BLaER1 (cell line): ENCODE measurements around the gene IL25.
"Not testable (repeated sequence)": the region's sequence is repeated elsewhere in the genome, so short reads cannot be mapped to it uniquely, and the experiment has no call there.

Experiments used
- H3K27ac ChIP-seq: shearing (Covaris generic); formaldehyde crosslinking; 2 replicates; pipeline ENCODE4 v1.8.1; 2022
- H3K27me3 ChIP-seq: shearing (Covaris generic); formaldehyde crosslinking; 2 replicates; pipeline ENCODE4 v1.8.1; 2022
- H3K36me3 ChIP-seq: shearing (Covaris generic); formaldehyde crosslinking; 2 replicates; pipeline ENCODE4 v1.8.1; 2022
- H3K4me1 ChIP-seq: shearing (Covaris generic); formaldehyde crosslinking; 2 replicates; pipeline ENCODE4 v1.8.1; 2022
- H3K4me2 ChIP-seq: shearing (Covaris generic); formaldehyde crosslinking; 2 replicates; pipeline ENCODE4 v1.8.1; 2022
- H3K4me3 ChIP-seq: shearing (Covaris generic); formaldehyde crosslinking; 2 replicates; pipeline ENCODE4 v1.8.1; 2022
- H3K9ac ChIP-seq: shearing (Covaris generic); formaldehyde crosslinking; 2 replicates; pipeline ENCODE4 v1.8.1; 2022
- H3K9me3 ChIP-seq: shearing (Covaris generic); formaldehyde crosslinking; 2 replicates; pipeline ENCODE4 v1.8.1; 2022
- H4K20me1 ChIP-seq: shearing (Covaris generic); formaldehyde crosslinking; 2 replicates; pipeline ENCODE4 v1.8.1; 2022
- Cebpa-rat ChIP-seq: shearing (Covaris generic); IDR thresholded peaks from 2 replicates; pipeline ENCODE4 v1.8.1; 2022

IL25 gene

DNA sequence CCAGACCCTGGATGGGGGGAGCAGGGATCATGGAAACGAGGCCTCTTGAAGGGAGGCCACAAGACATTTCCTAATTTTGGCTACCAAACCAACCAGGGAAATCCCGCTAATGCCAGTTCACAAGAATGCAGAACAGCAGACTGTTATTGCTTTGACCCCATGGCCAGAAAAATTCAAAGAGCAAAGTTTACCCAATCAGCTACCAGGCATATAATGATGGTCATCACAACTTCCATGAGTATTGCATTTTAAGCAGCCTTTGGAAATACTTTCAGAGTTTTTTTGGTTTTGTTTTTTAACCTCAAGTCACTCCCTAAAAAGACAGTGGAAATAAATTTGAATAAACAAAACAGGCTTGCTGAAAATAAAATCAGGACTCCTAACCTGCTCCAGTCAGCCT lies at the start of gene IL25:
IL25 (plus strand) TSS at position 301 of the 400 bp plus-strand sequence.
- Histone ChIP-seq H3K27ac (no peak within 1 kb of the TSS), H3K9me3 (no peaks in the 10 kb centered on the region), H4K20me1 (no peaks in the 10 kb centered on the region), H3K36me3 (no peaks in the 10 kb centered on the region), H3K4me2 (no peak within 1 kb of the TSS), H3K4me3 (no peak within 1 kb of the TSS), H3K4me1 (peaks cover 22% of the 10 kb centered on the region), H3K27me3 (no peaks in the 10 kb centered on the region), H3K9ac (no peak within 1 kb of the TSS)
- TF ChIP-seq Cebpa-rat = no peak

DNA sequence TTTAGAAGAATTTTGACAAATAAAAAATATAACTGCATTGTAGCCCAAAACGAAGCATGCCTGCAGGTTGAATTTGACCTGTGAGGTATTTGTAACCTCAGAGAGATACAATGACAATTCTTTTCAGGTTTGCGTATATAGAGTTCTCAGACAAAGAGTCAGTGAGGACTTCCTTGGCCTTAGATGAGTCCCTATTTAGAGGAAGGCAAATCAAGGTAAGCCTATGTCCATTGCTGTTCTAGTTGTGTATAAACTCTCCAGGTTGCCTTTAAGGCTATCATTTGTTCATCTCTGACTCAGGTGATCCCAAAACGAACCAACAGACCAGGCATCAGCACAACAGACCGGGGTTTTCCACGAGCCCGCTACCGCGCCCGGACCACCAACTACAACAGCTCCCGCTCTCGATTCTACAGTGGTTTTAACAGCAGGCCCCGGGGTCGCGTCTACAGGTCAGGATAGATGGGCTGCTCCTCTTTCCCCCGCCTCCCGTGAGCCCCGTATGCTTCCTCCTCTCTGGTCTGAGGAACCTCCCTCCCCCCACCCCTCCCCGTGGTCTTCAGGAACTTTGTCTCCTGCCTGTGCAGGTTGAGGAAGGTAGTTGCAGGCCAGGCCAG lies 48.7 kb upstream of the IL25 start:
- no peak for TF ChIP-seq Cebpa-rat
- Histone ChIP-seq H3K27ac (no peak overlapping the region), H3K36me3 (peaks cover 40% of the 10 kb centered on the region), H3K4me3 (no peak overlapping the region), H3K9ac (peak overlapping the region; percentile 47; the same call in 1 of the 2 replicates), H3K4me1 (peaks cover 36% of the 10 kb centered on the region), H3K9me3 (no peaks in the 10 kb centered on the region), H3K27me3 (no peaks in the 10 kb centered on the region), H3K4me2 (peak overlapping the region; percentile 91), H4K20me1 (peaks cover 48% of the 10 kb centered on the region)

DNA sequence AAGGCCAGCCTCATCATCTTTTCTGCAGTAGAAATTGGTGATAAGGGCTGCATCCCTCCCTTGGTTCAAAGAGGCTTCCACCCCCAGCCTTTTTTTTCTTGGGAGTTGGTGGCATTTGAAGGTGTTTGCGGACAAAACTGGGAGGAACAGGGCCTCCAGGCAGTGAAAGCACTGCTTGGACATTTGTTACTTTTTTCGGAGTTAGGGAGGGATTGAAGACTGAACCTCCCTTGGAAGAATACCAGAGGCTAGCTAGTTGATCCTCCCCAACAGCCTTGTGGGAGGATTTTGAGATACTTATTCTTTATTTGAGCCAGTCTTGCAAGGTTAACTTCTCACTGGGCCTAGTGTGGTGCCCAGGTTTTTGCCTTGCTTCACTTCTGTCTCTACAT lies 48.2 kb upstream of the IL25 start:
- peaks cover 48% of the 10 kb centered on the region for H4K20me1 ChIP-seq
- peaks cover 40% of the 10 kb centered on the region for H3K36me3 ChIP-seq
- TF ChIP-seq Cebpa-rat = no peak
- peak overlapping the region; percentile 91 for H3K4me2 ChIP-seq
- H3K4me3 ChIP-seq = no peak overlapping the region
- no peaks in the 10 kb centered on the region for H3K27me3 ChIP-seq
- H3K27ac ChIP-seq = no peak overlapping the region
- no peaks in the 10 kb centered on the region for H3K9me3 ChIP-seq
- peaks cover 36% of the 10 kb centered on the region for H3K4me1 ChIP-seq
- peak overlapping the region; percentile 47 for H3K9ac ChIP-seq

DNA sequence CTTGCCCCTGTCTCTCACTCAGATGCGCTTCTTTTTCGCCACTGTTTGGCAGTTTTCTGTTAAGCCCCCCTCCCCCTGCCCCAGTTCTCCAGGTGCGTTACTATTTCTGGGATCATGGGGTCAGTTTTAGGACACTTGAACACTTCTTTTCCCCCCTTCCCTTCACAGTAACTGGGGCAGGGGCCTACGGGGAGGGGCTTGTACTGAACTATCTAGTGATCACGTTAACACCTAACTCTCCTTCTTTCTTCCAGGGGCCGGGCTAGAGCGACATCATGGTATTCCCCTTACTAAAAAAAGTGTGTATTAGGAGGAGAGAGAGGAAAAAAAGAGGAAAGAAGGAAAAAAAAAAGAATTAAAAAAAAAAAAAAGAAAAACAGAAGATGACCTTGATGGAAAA lies 47.6 kb upstream of the IL25 start:
- H3K4me3 ChIP-seq = no peak overlapping the region
- no peaks in the 10 kb centered on the region for H3K9me3 ChIP-seq
- peaks cover 40% of the 10 kb centered on the region for H3K36me3 ChIP-seq
- peak overlapping the region; percentile 91 for H3K4me2 ChIP-seq
- no peak overlapping the region for H3K27ac ChIP-seq
- H4K20me1 ChIP-seq = peaks cover 48% of the 10 kb centered on the region
- H3K4me1 ChIP-seq = peaks cover 34% of the 10 kb centered on the region
- H3K9ac ChIP-seq = peak overlapping the region; percentile 47; the same call in 1 of the 2 replicates
- H3K27me3 ChIP-seq = no peaks in the 10 kb centered on the region
- no peak for TF ChIP-seq Cebpa-rat

DNA sequence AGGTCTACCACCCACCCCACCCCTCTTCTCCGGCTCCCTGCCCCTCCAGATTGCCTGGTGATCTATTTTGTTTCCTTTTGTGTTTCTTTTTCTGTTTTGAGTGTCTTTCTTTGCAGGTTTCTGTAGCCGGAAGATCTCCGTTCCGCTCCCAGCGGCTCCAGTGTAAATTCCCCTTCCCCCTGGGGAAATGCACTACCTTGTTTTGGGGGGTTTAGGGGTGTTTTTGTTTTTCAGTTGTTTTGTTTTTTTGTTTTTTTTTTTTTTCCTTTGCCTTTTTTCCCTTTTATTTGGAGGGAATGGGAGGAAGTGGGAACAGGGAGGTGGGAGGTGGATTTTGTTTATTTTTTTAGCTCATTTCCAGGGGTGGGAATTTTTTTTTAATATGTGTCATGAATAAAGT lies 46.9 kb upstream of the IL25 start:
- H3K9me3 ChIP-seq, H3K4me2 ChIP-seq, H3K9ac ChIP-seq, H3K27me3 ChIP-seq, H3K4me3 ChIP-seq, H3K27ac ChIP-seq: not testable (repeated sequence)
- Histone ChIP-seq H3K36me3 (peaks cover 40% of the 10 kb centered on the region), H3K4me1 (peaks cover 26% of the 10 kb centered on the region), H4K20me1 (peaks cover 48% of the 10 kb centered on the region)

DNA sequence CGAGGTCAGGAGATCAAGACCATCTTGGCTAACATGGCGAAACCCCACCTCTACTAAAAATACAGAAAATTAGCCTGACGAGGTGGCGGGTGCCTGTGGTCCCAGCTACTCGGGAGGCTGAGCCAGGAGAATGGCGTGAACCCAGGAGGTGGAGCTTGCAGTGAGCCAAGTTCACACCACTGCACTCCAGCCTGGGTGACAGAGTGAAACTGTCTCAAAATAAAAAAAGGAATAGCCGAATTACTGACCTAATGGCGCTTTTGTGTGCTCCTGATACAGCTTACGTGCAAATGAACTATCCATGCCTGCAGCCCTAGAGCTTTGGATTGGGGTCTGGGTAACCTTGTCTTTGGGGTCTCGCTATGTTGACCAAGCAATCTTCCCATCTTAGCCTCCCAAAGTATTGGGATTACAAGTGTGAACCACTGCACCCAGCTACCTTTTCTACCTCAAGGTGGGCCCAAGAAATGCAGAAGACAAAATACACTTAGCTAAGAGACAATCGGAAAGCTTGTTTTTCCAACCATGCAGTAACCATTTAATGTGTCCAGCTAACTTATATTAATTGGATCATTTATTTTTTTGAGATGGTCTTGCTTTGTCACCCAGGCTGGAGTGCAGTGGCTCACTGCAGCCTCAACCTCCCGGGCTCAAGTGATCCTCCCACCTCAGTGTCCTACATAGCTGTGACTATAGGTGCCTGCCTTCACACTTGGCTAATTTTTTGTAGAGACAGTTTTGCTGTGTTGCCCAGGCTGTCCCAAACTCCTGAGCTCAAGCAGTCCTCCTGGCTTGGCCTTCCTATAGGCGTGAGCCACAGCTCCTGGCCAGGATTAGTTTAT lies 45.9 kb upstream of the IL25 start:
- no peaks in the 10 kb centered on the region for H3K27me3 ChIP-seq
- H3K36me3 ChIP-seq = peaks cover 40% of the 10 kb centered on the region
- H3K9ac ChIP-seq = no peak overlapping the region
- peaks cover 48% of the 10 kb centered on the region for H4K20me1 ChIP-seq
- no peak overlapping the region for H3K27ac ChIP-seq
- no peak overlapping the region for H3K4me2 ChIP-seq
- no peak for TF ChIP-seq Cebpa-rat
- H3K4me1 ChIP-seq = peaks cover 26% of the 10 kb centered on the region
- H3K9me3 ChIP-seq = no peaks in the 10 kb centered on the region
- no peak overlapping the region for H3K4me3 ChIP-seq

DNA sequence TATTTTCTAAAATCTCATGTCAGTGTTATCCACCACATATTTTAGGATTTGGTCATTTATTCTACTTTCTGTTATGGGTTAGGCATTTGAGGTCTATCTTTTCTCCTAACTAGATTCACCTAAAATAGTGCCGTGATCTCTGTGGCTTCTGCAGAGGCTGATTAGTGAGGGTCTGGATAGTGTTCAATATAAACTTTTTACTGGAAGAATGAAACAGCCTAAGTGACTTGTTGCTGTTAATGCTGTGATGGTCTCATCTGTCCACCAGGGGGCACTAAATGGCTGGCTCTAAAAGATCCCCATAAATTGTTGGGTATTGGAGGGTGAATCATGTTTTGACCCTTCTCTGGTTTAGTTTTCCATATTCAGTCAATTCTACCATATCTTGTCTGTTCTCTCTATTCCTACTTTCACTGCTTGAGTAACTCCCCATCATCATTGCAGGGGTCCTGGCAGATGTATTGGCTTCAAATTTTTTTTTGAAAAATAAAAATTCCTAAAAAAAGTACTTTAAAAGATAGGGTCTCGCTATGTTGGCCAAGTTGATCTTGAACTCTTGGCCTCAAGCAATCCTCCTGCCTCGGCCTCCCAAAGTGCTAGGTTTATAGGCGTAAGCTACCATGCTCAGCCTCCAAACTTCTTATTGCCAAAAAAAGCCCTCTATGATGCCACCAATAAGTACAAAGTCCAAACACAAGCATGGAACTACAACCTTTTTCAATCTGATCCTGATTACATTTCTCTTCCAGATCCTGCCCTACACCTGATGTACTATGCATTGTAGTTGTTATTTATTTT lies 44.5 kb upstream of the IL25 start:
- Histone ChIP-seq H3K9me3 (no peaks in the 10 kb centered on the region), H3K27ac (no peak overlapping the region), H3K27me3 (no peaks in the 10 kb centered on the region), H3K4me1 (peaks cover 20% of the 10 kb centered on the region), H3K4me3 (no peak overlapping the region), H4K20me1 (peaks cover 36% of the 10 kb centered on the region), H3K9ac (no peak overlapping the region), H3K4me2 (no peak overlapping the region), H3K36me3 (peaks cover 37% of the 10 kb centered on the region)
- no peak for TF ChIP-seq Cebpa-rat

DNA sequence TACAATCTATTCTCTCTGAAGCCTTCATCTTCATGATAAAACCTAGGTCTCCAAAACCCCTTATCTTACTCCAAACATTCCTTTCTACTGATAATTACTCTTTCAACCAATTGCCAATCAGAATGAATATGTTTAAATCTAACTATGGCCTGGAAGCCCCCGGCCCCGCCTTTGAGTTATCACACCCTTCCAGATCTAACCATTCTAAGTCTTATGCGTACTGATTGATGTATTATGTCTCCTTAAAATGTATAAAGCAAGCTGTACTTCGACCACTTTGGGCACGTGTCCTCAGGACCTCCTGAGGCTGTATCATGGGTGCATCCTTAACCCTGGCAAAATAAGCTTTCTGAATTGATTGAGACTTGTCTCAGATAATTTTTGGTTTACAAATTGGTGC lies 37.0 kb upstream of the IL25 start:
- H3K4me1 ChIP-seq = no peaks in the 10 kb centered on the region
- H3K27me3 ChIP-seq = no peaks in the 10 kb centered on the region
- H3K9ac ChIP-seq = no peak overlapping the region
- H3K4me2 ChIP-seq = no peak overlapping the region
- H3K9me3 ChIP-seq = peaks cover 25% of the 10 kb centered on the region
- H4K20me1 ChIP-seq = no peaks in the 10 kb centered on the region
- H3K36me3 ChIP-seq = no peaks in the 10 kb centered on the region
- H3K27ac ChIP-seq = no peak overlapping the region
- no peak for TF ChIP-seq Cebpa-rat
- H3K4me3 ChIP-seq = no peak overlapping the region

DNA sequence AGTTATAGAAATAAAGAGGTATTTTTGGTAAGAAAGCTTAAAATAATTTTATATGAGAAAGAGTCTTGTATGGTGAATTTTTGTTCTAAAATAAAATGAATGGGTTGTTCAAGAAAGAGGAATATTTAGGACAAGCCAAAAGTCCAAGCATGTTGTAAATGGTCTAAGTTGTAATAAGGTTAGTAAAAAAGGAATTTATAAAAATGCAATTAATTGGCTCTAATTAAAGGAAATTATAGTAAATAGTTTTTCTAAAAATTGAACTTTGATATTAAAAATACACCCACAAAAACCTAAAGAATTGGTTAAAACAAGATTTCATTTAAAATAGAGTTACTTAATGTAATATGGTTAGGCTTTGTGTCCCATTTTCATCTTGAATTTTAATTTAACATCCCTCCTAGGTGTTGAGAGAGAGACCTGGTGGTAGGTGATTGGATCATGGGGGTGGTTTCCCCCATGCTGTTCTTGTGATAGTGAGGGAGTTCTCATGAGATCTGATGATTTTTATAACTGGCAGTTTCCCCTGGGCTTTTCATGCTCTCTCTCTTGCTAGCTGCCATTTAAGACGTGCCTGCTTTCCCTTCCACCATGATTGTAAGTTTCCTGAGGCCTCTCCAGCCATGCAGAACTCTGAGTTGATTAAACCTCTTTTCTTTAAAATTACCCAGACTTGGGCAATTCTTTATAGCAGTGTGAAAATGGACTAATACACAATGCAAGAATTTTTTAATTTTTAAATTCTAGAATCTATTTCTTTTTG lies 32.9 kb upstream of the IL25 start:
- no peak overlapping the region for H3K4me2 ChIP-seq
- H3K27ac ChIP-seq = no peak overlapping the region
- no peaks in the 10 kb centered on the region for H3K4me1 ChIP-seq
- no peaks in the 10 kb centered on the region for H3K36me3 ChIP-seq
- no peak overlapping the region for H3K9ac ChIP-seq
- no peak overlapping the region for H3K4me3 ChIP-seq
- no peaks in the 10 kb centered on the region for H4K20me1 ChIP-seq
- H3K27me3 ChIP-seq = no peaks in the 10 kb centered on the region
- no peak for TF ChIP-seq Cebpa-rat
- peaks cover 43% of the 10 kb centered on the region for H3K9me3 ChIP-seq
